Spleen (tissue), 7 donors: Measurements from ENCODE around the gene CMSS1.

Experiments used
- POLR2A ChIP-seq, 3 donors: fragments of 450-650 bp; IDR thresholded peaks; one replicate each; pipeline ENCODE4 v1.5.1; 2017; ENCODE audit warnings: antibody characterized with exemption in 3 of 3, mild to moderate bottlenecking in 1 of 3
- POLR2AphosphoS5 ChIP-seq, 3 donors: sonication (generic); formaldehyde crosslinking; IDR thresholded peaks; one replicate each; pipeline ENCODE4 v1.5.1; 2017; ENCODE audit warnings: antibody characterized with exemption in 3 of 3
- TF ChIP-seq, protein P1 (sequence below), 11 experiments: fragments of 200-600 bp in 7 of 11; fragments of 450-650 bp in 4 of 11; sonication (generic) in 4 of 11; IDR thresholded peaks in 8 of 11; conservative IDR thresholded peaks in 3 of 11; 1 replicate in 7 of 11; 2 replicates in 4 of 11; pipeline versions ENCODE4 v1.4.0 to v1.8.0; 2016 to 2021; ENCODE audit warnings: antibody characterized with exemption in 11 of 11, inconsistent platforms in 4 of 11, mild to moderate bottlenecking in 1 of 11
- donor health status: DM: no; HTN: no; CAD: no; lungs with moderate emphysema.
- donor health status: DM: no; HTN: no; CAD: no.
- donor health status: DM: no; HTN: no; CAD: no.

DNA sequence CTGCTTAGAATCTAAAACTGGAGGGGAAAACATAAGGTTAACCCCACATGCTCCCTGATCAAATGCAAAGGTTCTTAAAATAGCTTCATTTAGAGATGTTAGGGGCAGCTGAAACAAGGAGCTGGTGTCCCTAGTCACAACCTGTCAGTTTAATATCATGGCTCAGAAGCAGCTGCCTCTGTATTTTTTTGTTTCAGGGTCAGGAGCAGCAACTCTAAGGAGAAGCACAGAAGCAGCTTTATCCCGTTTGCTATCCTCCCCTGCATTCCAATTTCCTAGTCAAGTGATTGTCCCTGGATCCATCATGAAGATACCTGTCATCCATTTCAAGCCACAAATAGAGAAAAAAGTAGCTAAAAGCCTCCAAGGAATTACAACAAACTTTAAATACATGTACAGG, 292.5 kb downstream of the CMSS1 start:
- TF ChIP-seq POLR2AphosphoS5 (IDR thresholded peaks at IDR 0.05) (no peak), POLR2A (IDR thresholded peaks at IDR 0.05) (no peak)
- TF ChIP-seq, protein P1, sequence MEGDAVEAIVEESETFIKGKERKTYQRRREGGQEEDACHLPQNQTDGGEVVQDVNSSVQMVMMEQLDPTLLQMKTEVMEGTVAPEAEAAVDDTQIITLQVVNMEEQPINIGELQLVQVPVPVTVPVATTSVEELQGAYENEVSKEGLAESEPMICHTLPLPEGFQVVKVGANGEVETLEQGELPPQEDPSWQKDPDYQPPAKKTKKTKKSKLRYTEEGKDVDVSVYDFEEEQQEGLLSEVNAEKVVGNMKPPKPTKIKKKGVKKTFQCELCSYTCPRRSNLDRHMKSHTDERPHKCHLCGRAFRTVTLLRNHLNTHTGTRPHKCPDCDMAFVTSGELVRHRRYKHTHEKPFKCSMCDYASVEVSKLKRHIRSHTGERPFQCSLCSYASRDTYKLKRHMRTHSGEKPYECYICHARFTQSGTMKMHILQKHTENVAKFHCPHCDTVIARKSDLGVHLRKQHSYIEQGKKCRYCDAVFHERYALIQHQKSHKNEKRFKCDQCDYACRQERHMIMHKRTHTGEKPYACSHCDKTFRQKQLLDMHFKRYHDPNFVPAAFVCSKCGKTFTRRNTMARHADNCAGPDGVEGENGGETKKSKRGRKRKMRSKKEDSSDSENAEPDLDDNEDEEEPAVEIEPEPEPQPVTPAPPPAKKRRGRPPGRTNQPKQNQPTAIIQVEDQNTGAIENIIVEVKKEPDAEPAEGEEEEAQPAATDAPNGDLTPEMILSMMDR (IDR thresholded peaks at IDR 0.05 in 8 of 11, conservative IDR thresholded peaks at IDR 0.05 in 3 of 11): no peak
